Esophagus muscularis mucosa (tissue), 4 donors: Measurements from ENCODE around the gene AADACL4. TPM values are rescaled to one million over a fixed set of nuclear protein-coding genes. Genes with fewer than 3 reads are reported as not detected.
A peak's percentile ranks its signal among the peaks of the same experiment; 100 is the strongest.

Experiments used
- DNase-seq: peaks from one replicate; pipeline ENCODE4 v3.0.0-alpha.2; 2017; ENCODE audit errors: extremely low spot score
- H3K27ac ChIP-seq, 4 donors: fragments of 200-600 bp; sonication (generic); replicated peaks in 1 of 4; 1 replicate in 3 of 4; 2 replicates in 1 of 4; pipeline ENCODE4 v1.5.1; 2016 to 2019; ENCODE audit warnings: mild to moderate bottlenecking in 1 of 4
- H3K27me3 ChIP-seq, 4 donors: fragments of 200-600 bp; sonication (generic); one replicate each; pipeline versions ENCODE4 v1.5.1 to v1.6.0; 2016 to 2019
- H3K36me3 ChIP-seq, 4 donors: fragments of 200-600 bp; sonication (generic); one replicate each; pipeline ENCODE4 v1.5.1; 2016 to 2019
- H3K4me1 ChIP-seq, 4 donors: fragments of 200-600 bp; sonication (generic); one replicate each; pipeline ENCODE4 v1.5.1; 2016 to 2019
- H3K4me3 ChIP-seq, 4 donors: fragments of 200-600 bp; sonication (generic); 1 replicate in 2 of 4; 2 replicates in 2 of 4; pipeline ENCODE4 v1.5.1; 2016 to 2019; ENCODE audit warnings: mild to moderate bottlenecking in 4 of 4, moderate library complexity in 1 of 4
- H3K9me3 ChIP-seq, 4 donors: fragments of 200-600 bp; sonication (generic); 1 replicate in 3 of 4; 2 replicates in 1 of 4; pipeline ENCODE4 v1.5.1; 2016 to 2019
- EP300 ChIP-seq: sonication (generic); formaldehyde crosslinking; IDR thresholded peaks from one replicate; pipeline ENCODE4 v1.6.1; 2017; ENCODE audit warnings: antibody characterized with exemption
- POLR2A ChIP-seq: fragments of 450-650 bp; IDR thresholded peaks from one replicate; pipeline ENCODE4 v1.6.1; 2017; ENCODE audit warnings: antibody characterized with exemption, moderate library complexity, mild to moderate bottlenecking, low read depth
- POLR2AphosphoS5 ChIP-seq, 2 donors: sonication (generic); formaldehyde crosslinking; IDR thresholded peaks; one replicate each; pipeline ENCODE4 v1.6.1; 2017; ENCODE audit warnings: antibody characterized with exemption in 2 of 2
- WGBS: methylation state at CpG from one replicate; pipeline ENCODE4 v1.1.5; 2018; 5-methylcytosine and 5-hydroxymethylcytosine counted together
- intact Hi-C: fragments of 100-400 bp; cut with DNase I; formaldehyde crosslinking; loops from one replicate; pipeline ENCODE4 v1.15.1; 2023
- total RNA-seq, 4 donors: library from RNA; depleted of rRNA; stranded (reverse); fragments of >200 nt; gene quantifications; one replicate each; pipeline versions ENCODE4 v1.1.0 to v1.2.1, GENCODE V29; 2016
- TF ChIP-seq, protein P1 (sequence below), 3 experiments: fragments of 200-600 bp in 2 of 3; fragments of 450-650 bp in 1 of 3; sonication (generic) in 2 of 3; IDR thresholded peaks; one replicate each; pipeline ENCODE4 v1.5.1; 2017 to 2019; ENCODE audit warnings: antibody characterized with exemption in 3 of 3, mild to moderate bottlenecking in 2 of 3, moderate library complexity in 1 of 3

Gene AADACL4
- total RNA-seq, 4 donors from 2014 or later = not detected

DNA sequence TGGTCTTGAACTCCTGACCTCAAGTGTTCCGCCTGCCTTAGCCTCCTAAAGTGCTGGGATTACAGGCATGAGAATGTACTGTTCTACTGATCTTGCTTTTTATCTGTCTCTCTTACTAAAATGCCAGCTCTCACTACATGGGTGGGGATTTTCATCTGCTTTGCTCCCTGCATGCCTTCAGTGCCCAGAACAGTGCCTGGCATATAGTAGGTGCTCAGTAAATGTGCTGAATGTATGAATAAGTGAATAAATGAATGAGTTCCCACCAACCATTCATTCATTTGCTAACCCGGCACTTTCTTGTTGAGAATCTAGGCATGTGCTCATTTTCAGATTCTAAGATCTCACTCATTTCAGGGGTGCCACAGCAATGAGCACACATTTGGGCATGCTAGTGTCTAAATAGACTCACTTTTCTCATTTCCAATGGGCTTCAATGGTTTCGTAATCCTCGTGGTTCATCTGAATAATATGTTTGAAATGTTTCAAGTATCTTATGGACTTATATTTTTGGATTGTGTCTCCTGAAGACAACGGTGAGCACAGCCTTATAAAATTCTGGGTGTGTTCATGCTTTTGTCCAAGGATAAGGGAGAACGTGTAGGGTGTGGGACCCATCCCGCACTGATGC, 33.5 kb upstream of the AADACL4 start:
- intact Hi-C loops = no loop called here
- peaks cover 44 to 78% (median 69%) of the 10 kb centered on the region in 4 donors for H3K4me1 ChIP-seq
- no peaks in the 10 kb centered on the region for H3K27me3 ChIP-seq
- H3K36me3 ChIP-seq = peaks cover 3 to 58% (median 28%) of the 10 kb centered on the region in 4 donors
- peak overlapping the region in 3 of 4 donors; percentile 16 to 53 (median 40) for H3K27ac ChIP-seq
- 93% methylated on average over 7 of the region's 7 CpGs for WGBS
- DNase-seq = no peak
- TF ChIP-seq POLR2AphosphoS5 (IDR thresholded peaks at IDR 0.05) (peak in 1 of 2 donors; percentile 10), EP300 (no peak), POLR2A (no peak)
- TF ChIP-seq, protein P1, sequence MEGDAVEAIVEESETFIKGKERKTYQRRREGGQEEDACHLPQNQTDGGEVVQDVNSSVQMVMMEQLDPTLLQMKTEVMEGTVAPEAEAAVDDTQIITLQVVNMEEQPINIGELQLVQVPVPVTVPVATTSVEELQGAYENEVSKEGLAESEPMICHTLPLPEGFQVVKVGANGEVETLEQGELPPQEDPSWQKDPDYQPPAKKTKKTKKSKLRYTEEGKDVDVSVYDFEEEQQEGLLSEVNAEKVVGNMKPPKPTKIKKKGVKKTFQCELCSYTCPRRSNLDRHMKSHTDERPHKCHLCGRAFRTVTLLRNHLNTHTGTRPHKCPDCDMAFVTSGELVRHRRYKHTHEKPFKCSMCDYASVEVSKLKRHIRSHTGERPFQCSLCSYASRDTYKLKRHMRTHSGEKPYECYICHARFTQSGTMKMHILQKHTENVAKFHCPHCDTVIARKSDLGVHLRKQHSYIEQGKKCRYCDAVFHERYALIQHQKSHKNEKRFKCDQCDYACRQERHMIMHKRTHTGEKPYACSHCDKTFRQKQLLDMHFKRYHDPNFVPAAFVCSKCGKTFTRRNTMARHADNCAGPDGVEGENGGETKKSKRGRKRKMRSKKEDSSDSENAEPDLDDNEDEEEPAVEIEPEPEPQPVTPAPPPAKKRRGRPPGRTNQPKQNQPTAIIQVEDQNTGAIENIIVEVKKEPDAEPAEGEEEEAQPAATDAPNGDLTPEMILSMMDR (IDR thresholded peaks at IDR 0.05) = no peak
- no peaks in the 10 kb centered on the region for H3K9me3 ChIP-seq
- H3K4me3 ChIP-seq = no peak overlapping the region

DNA sequence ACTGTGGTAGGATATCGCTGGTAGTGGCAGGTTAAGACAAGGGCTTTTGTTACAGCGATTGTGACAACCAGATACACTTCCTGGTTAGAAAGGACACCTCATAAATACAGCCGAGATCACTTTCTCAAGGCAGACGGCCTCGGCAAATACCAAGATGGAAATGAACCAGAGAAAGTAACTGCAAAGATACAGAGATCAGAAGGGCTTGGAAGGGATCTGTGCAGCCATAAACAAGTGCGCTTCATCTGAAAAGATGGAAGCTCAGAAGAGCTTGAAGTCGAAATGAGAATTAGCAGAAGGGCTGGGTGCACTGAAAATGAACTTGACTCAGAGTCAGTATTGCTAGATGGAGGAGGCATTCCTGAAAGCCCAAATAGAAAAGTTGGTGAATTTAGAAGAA, 32.9 kb upstream of the AADACL4 start:
- TF ChIP-seq POLR2A (no peak), POLR2AphosphoS5 (IDR thresholded peaks at IDR 0.05) (peak in 1 of 2 donors; percentile 9), EP300 (no peak)
- TF ChIP-seq, protein P1 (IDR thresholded peaks at IDR 0.05) = no peak
- H3K27me3 ChIP-seq = no peaks in the 10 kb centered on the region
- DNase-seq = no peak
- 92% methylated on average over 7 of the region's 7 CpGs for WGBS
- peaks cover 44 to 77% (median 72%) of the 10 kb centered on the region in 4 donors for H3K4me1 ChIP-seq
- H3K9me3 ChIP-seq = no peaks in the 10 kb centered on the region
- intact Hi-C loops = no loop called here
- H3K36me3 ChIP-seq = peaks cover 3 to 58% (median 28%) of the 10 kb centered on the region in 4 donors
- H3K4me3 ChIP-seq = no peak overlapping the region
- H3K27ac ChIP-seq = peak overlapping the region in 3 of 4 donors; percentile 16 to 53 (median 40)

DNA sequence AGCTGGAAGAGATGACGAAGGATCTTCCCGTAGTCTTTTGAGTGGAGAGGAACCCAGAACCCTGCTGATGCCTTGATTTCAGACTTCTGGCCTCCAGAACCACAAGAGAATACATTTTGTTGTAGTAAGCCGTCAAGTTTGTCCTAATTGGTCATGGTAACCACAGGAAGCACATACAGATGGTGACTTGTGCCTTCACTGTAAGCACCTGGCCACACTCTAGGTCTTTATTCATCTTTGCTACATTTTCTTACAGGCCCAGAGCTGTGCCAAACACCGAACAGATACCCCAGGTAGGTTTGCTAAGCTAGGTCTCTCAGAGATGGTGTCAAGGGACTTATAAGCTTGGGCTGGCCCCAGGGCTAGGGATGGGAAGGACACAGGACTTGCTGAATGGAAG, 30.7 kb upstream of the AADACL4 start:
- Histone ChIP-seq H3K9me3 (no peaks in the 10 kb centered on the region), H3K36me3 (peaks cover 3 to 38% (median 28%) of the 10 kb centered on the region in 4 donors), H3K27ac (peak overlapping the region; percentile 91 to 98 (median 95)), H3K4me3 (peak overlapping the region in 1 of 4 donors; percentile 83), H3K4me1 (peaks cover 43 to 76% (median 71%) of the 10 kb centered on the region in 4 donors), H3K27me3 (no peaks in the 10 kb centered on the region)
- 88% methylated on average over 4 of the region's 4 CpGs for WGBS
- TF ChIP-seq POLR2AphosphoS5 (IDR thresholded peaks at IDR 0.05) (no peak), POLR2A (no peak), EP300 (no peak)
- TF ChIP-seq, protein P1 (IDR thresholded peaks at IDR 0.05) = no peak
- DNase-seq = no peak
- intact Hi-C loops = no loop called here

DNA sequence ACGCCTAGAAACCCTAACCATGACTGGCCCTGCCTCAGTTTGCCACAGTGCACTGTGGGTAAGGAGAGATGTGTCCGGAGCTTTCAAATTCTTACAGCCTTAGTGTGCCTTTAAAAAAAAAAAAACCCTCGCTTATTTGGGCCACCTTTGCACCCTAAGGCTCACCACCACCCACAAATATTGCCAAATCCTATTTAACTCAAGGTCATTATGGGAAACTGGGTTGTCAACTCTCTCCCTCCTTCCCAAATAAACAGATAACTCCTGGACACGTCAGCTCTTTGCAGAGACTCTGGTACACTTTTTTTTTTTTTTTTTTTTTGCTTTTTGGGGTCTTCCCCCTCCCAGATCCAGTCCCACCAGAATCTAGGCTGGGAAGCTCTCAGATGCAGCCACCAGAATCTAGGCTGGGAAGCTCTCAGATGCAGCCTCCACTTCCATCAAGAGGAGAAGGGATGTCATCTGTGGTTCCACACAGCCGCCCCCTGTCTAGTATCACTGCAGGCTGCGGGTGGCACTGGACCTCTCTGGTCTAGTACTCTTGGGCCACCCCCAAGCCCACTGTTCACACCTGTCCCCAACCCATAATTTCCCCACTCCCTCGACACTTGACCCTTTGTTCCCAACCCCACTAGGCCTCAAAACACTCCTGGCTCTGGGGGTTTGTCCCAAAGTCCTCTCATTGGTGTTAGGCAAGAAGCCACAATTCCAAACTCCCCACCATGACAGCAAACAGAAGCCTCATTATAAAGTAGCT, 29.3 kb upstream of the AADACL4 start:
- H3K36me3 ChIP-seq = peaks cover 3 to 34% (median 27%) of the 10 kb centered on the region in 4 donors
- peak overlapping the region; percentile 71 to 97 (median 77) for H3K4me3 ChIP-seq
- WGBS = 63% methylated on average over 7 of the region's 7 CpGs
- no peaks in the 10 kb centered on the region for H3K27me3 ChIP-seq
- no peaks in the 10 kb centered on the region for H3K9me3 ChIP-seq
- DNase-seq = no peak
- H3K4me1 ChIP-seq = peaks cover 35 to 72% (median 69%) of the 10 kb centered on the region in 4 donors
- intact Hi-C loops = loop anchor here (5.0 kb wide), 2 partner anchors 72 to 207 kb away; no protein-coding TSS in a partner anchor
- H3K27ac ChIP-seq = peak overlapping the region; percentile 91 to 98 (median 95)
- no peak for TF ChIP-seq POLR2AphosphoS5 (IDR thresholded peaks at IDR 0.05)
- no peak for TF ChIP-seq EP300
- TF ChIP-seq POLR2A = no peak
- TF ChIP-seq, protein P1 (IDR thresholded peaks at IDR 0.05) = no peak
